ENCODE results near the gene SLC35A2.

DNA sequence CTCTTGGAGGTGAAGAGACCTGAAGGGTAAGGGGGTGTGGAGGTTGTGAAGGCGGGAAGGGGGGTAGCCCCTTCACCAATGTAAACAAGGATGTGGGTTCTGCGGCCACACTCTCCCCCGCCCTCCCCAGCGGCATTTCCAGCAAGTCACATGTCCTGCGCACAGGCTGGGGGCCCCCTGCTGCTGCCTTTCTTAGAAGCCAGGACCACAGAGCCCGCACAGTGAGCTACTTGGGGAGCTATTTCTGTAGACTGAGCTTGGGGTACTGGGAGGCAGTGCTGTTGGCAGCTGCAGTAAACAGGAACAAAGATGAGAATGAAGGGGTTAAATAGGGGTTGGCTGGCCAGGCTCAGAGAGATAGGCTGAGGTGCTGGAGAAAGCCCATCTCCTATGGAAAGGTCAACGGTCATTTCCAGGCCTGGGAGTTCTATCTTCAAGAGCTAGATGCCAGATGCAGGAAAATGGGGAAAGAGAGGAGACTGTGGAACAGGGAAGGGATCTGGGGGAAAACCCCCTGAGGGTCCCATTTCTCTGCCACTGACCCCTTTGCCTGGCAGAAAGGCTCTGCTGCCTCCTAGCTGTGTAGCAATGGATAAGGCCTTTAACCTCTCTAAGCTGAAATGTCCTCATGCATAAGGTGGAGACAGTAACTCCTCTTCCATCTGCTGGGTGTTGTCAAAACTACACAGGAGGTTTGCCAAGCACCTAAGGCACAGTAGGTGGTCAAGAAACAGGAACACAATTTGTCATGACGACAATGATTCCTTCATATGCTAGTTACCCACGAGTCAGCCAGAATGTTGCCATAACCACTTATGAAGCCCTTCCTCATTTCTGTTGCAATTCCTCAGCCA, 25.8 kb upstream of the SLC35A2 start:
- TF ChIP-seq CTCF (IDR thresholded peaks at IDR 0.05): no peak
- TF ChIP-seq POLR2A (IDR thresholded peaks at IDR 0.05): no peak
- TF ChIP-seq POLR2AphosphoS5 (IDR thresholded peaks at IDR 0.05): no peak
- no peak for TF ChIP-seq EP300 (IDR thresholded peaks at IDR 0.05)
